ENCODE measurements around the gene NR2F2.
"Not testable (repeated sequence)": the region's sequence is repeated elsewhere in the genome, so short reads cannot be mapped to it uniquely, and the experiment has no call there.

The NR2F2 gene

DNA sequence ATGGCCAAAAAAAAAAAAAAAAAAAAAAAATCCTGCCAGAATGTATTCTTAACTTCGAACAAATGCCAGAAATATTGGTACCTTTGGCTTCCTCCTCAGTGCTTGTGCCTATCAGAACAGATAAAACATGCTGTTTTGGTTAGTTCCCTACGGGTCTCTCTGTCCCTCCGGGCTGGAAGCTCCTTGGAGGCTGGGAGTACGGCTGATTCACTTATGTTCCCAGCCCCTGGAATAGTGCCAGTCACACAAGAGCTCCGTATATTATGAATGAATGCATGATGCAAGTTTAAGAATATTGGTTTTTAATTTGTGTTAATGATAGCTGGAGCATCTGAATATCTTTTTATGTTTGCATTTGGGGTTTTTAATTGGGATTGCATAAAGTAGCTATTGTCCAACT, 44.0 kb downstream of the NR2F2 start:
- DNase-seq: no peak

DNA sequence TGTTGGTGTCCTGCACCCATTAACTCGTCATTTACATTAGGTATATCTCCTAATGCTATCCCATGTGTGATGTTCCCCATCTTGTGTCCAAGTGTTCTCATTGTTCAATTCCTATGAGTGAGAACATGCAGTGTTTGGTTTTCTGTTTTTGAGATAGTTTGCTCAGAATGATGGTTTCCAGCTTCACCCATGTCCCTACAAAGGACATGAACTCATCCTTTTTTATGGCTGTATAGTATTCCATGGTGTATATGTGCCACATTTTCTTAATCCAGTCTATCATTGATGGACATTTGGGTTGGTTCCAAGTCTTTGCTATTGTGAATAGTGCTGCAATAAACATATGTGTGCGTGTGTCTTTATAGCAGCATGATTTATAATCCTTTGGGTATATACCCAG, 49.1 kb downstream of the NR2F2 start:
- DNase-seq: not testable (repeated sequence)

DNA sequence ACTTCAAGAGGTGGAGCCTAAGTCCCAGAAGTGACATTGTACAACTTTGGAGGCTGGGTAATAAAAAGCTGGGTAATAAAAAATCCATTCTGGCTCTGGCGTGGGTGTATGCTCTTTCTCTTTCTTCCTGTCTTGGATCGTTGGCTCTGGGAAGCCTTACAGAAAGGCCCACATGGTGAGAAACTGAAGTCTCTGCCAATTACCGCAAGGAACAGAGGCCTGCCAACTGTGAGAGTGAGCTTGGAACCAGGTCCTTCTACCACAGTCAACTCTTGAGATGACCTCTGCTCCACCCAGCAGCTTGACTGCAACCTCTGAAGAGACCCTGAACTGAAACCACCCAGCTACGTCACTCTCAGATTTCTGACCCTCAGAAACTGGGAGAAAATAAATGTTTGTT, 51.0 kb downstream of the NR2F2 start:
- no peak for DNase-seq

DNA sequence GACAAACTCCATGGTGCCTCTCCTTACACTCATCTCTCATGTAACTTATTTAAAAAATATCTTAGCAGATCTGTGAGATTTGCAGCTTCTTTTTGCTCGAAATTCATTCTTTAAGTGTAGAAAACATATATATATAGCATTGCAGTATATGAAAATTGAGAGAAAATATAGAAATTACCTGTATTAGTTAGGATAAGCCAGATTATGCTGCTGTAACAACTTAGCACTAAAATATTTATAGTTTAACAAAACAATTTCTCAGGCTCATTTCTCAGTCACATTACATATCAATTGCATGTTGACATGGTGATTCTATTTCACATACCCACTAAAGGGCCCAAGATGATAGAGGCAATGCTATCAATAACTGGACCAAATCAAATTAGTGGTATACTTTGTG, 54.7 kb downstream of the NR2F2 start:
- DNase-seq: no peak

DNA sequence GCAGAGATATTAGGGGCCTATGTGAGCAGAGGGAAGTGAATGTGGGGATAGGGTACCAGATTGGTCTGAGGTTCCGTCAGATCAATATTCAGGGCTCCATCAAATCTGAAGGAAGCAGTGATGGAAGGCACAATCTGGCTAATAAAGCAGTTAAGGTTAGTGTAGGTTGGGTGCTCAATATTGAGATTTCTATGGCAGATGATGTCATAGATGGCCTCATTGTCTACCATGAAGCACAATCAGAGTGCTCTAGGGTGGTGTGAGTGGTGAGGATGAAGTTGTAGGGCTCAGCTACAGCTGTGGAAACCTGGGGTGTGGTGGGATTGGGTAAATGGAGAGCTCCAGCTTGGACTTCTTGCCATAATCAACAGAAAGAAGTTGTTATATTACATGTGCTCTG, 58.2 kb downstream of the NR2F2 start:
- no peak for DNase-seq
